ENCODE data around the gene DNAH10. TPM values are rescaled to one million over a fixed set of nuclear protein-coding genes. Genes with fewer than 3 reads are reported as not detected.
"Not testable (repeated sequence)": the region's sequence is repeated elsewhere in the genome, so short reads cannot be mapped to it uniquely, and the experiment has no call there.

The DNAH10 gene
- total RNA-seq, 4 donors from 2014 or later = 0.18 to 0.65 TPM; not detected in 2

GRCh38 chr12:123787466-123787865 lies 25.4 kb downstream of the DNAH10 start:
- in situ Hi-C loops (cut with MboI; ENCODE audit: low sequenced_read_pairs in 4 of 4) (no loop called here), intact Hi-C loops (cut with DNase I; ENCODE audit: low total_unique reads) (no loop called here)
- Histone ChIP-seq H3K27me3 (no peaks in the 10 kb centered on the region), H3K4me3 (no peak overlapping the region), H3K9me3 (no peaks in the 10 kb centered on the region), H3K4me1 (no peaks in the 10 kb centered on the region), H3K27ac (no peak overlapping the region), H3K36me3 (no peaks in the 10 kb centered on the region)
- ATAC-seq (no peak), DNase-seq (no peak)
- TF ChIP-seq CTCF (IDR thresholded peaks at IDR 0.05 in 4 of 5, conservative IDR thresholded peaks at IDR 0.05 in 1 of 5) (no peak), POLR2A (IDR thresholded peaks at IDR 0.05) (no peak)

GRCh38 chr12:123788541-123788940 lies 26.4 kb downstream of the DNAH10 start:
- Histone ChIP-seq H3K4me3 (no peak overlapping the region), H3K27ac (no peak overlapping the region), H3K4me1 (no peaks in the 10 kb centered on the region), H3K27me3 (no peaks in the 10 kb centered on the region), H3K9me3 (no peaks in the 10 kb centered on the region), H3K36me3 (no peaks in the 10 kb centered on the region)
- ATAC-seq (no peak), DNase-seq (no peak)
- intact Hi-C loops (cut with DNase I; ENCODE audit: low total_unique reads) (no loop called here), in situ Hi-C loops (cut with MboI; ENCODE audit: low sequenced_read_pairs in 4 of 4) (no loop called here)
- TF ChIP-seq POLR2A (IDR thresholded peaks at IDR 0.05) (no peak), CTCF (IDR thresholded peaks at IDR 0.05 in 4 of 5, conservative IDR thresholded peaks at IDR 0.05 in 1 of 5) (no peak)

- H3K4me3 ChIP-seq; H3K36me3 ChIP-seq; H3K9me3 ChIP-seq; H3K27me3 ChIP-seq; ATAC-seq; in situ Hi-C loops (cut with MboI; ENCODE audit: low sequenced_read_pairs in 4 of 4); H3K27ac ChIP-seq; H3K4me1 ChIP-seq; DNase-seq; intact Hi-C loops (cut with DNase I; ENCODE audit: low total_unique reads): not testable (repeated sequence)
These were observed 27.3 kb downstream of the DNAH10 start for GRCh38 chr12:123789422-123789821.

GRCh38 chr12:123790905-123791467 lies 28.9 kb downstream of the DNAH10 start:
- ATAC-seq (no peak), DNase-seq (no peak)
- no peak for TF ChIP-seq POLR2A (IDR thresholded peaks at IDR 0.05)
- TF ChIP-seq CTCF (IDR thresholded peaks at IDR 0.05 in 4 of 5, conservative IDR thresholded peaks at IDR 0.05 in 1 of 5) = no peak
- no peak overlapping the region for H3K27ac ChIP-seq
- no peaks in the 10 kb centered on the region for H3K4me1 ChIP-seq
- in situ Hi-C loops (cut with MboI; ENCODE audit: low sequenced_read_pairs in 4 of 4) = no loop called here
- H3K36me3 ChIP-seq = no peaks in the 10 kb centered on the region
- H3K27me3 ChIP-seq = no peaks in the 10 kb centered on the region
- intact Hi-C loops (cut with DNase I; ENCODE audit: low total_unique reads) = no loop called here
- H3K4me3 ChIP-seq = no peak overlapping the region
- no peaks in the 10 kb centered on the region for H3K9me3 ChIP-seq

- in situ Hi-C loops (cut with MboI; ENCODE audit: low sequenced_read_pairs in 4 of 4) = no loop called here
- H3K4me3 ChIP-seq = no peak overlapping the region
- DNase-seq (no peak), ATAC-seq (no peak)
- no peaks in the 10 kb centered on the region for H3K4me1 ChIP-seq
- TF ChIP-seq POLR2A (IDR thresholded peaks at IDR 0.05) (no peak), CTCF (IDR thresholded peaks at IDR 0.05 in 4 of 5, conservative IDR thresholded peaks at IDR 0.05 in 1 of 5) (no peak)
- intact Hi-C loops (cut with DNase I; ENCODE audit: low total_unique reads) = no loop called here
- H3K27ac ChIP-seq = no peak overlapping the region
- no peaks in the 10 kb centered on the region for H3K36me3 ChIP-seq
- H3K27me3 ChIP-seq = no peaks in the 10 kb centered on the region
- H3K9me3 ChIP-seq = no peaks in the 10 kb centered on the region
These were observed 31.9 kb downstream of the DNAH10 start for GRCh38 chr12:123794027-123794426.
